K562 (cell line): ENCODE measurements around the gene SYT13. TPM values are rescaled to one million over a fixed set of nuclear protein-coding genes. Genes with fewer than 3 reads are reported as not detected.

Source experiments
- ATAC-seq: fragments of 200-7000 bp; cut with Tn5 transposase; 3 replicates; pipeline ENCODE4 v1.9.1; 2020; ENCODE audit warnings: moderate library complexity
- BruUV-seq: library from RNA; stranded (reverse); fragments of 400-500 nt; replicated peaks from 2 replicates; lab custom pipeline; 2021; lab: Mats Ljungman, UMichigan
- CTCF ChIA-PET: fragments of 300-600 bp; formaldehyde crosslinking; extraction: SDS; loops from one replicate; lab custom pipeline; 2021; ENCODE audit warnings: low intra/inter-chr PET ratio; lab: Yijun Ruan, JAX
- POLR2A ChIA-PET: fragments of 300-600, 350-650 bp; sonication (Branson Sonifier 250); formaldehyde crosslinking; extraction: SDS; loops from one replicate; lab custom pipeline; 2021; ENCODE audit warnings: antibody characterized with exemption, inconsistent platforms; lab: Yijun Ruan, JAX
- DNase-seq, 4 experiments: peaks; one replicate each; pipeline versions ENCODE4 v3.0.0 to v3.0.0-alpha.2; 2011 to 2018; ENCODE audit warnings: low spot score in 3 of 4, mixed read lengths in 3 of 4; ENCODE audit errors: extremely low read depth in 1 of 4
- FAIRE-seq: peaks from 2 replicates; lab custom pipeline; 2011; peaks lifted over from hg19 to GRCh38; lab: Jason Lieb, UNC
- H2AFZ ChIP-seq: 2 replicates; pipeline ENCODE4 v1.6.0; 2011; ENCODE audit warnings: low read depth, low read length, control low read depth, inconsistent platforms
- H3K27ac ChIP-seq: fragments of 200-600 bp; 3 replicates; pipeline ENCODE4 v1.8.0; 2011; ENCODE audit warnings: low read depth, mild to moderate bottlenecking, control low read depth, inconsistent platforms, low read length, moderate library complexity, mixed read lengths; ENCODE audit errors: extremely low read depth
- H3K27me3 ChIP-seq, 2 experiments: fragments of 300-600 bp in 1 of 2; 2 replicates in 1 of 2; 3 replicates in 1 of 2; pipeline versions ENCODE4 v1.6.0 to v1.8.0; 2011; ENCODE audit warnings: inconsistent platforms in 2 of 2, low read length in 2 of 2, mild to moderate bottlenecking in 1 of 2, mixed read lengths in 1 of 2, moderate library complexity in 1 of 2; ENCODE audit not compliant: control insufficient read depth in 2 of 2, insufficient read depth in 2 of 2
- H3K36me3 ChIP-seq: fragments of 300-600 bp; 3 replicates; pipeline ENCODE4 v1.8.0; 2011; ENCODE audit warnings: mild to moderate bottlenecking, low read length, inconsistent platforms; ENCODE audit not compliant: control insufficient read depth, insufficient read depth
- H3K4me1 ChIP-seq, 2 experiments: fragments of 200-600 bp in 1 of 2; replicated peaks in 1 of 2; 2 replicates in 1 of 2; 3 replicates in 1 of 2; pipeline versions ENCODE4 v1.5.1 to v1.8.0; 2011; ENCODE audit warnings: inconsistent platforms in 2 of 2, low read length in 2 of 2, mild to moderate bottlenecking in 1 of 2, mixed read lengths in 1 of 2, moderate library complexity in 1 of 2; ENCODE audit not compliant: control insufficient read depth in 2 of 2, insufficient read depth in 2 of 2
- H3K4me2 ChIP-seq: 2 replicates; pipeline ENCODE4 v1.6.1; 2011; ENCODE audit warnings: low read length, control low read depth, inconsistent platforms, mixed read lengths; ENCODE audit not compliant: insufficient read depth
- H3K4me3 ChIP-seq: fragments of 200-600 bp; sonication (generic), shearing (Covaris generic); 2 replicates; pipeline ENCODE4 v1.5.1; 2016; ENCODE audit warnings: control low read depth, inconsistent platforms
- H3K79me2 ChIP-seq: fragments of 200-600 bp; 3 replicates; pipeline ENCODE4 v1.8.0; 2011; ENCODE audit warnings: low read length, inconsistent platforms; ENCODE audit not compliant: control insufficient read depth, insufficient read depth
- H3K9ac ChIP-seq, 2 experiments: 2 replicates each; pipeline versions ENCODE4 v1.6.0 to v1.6.1; 2011; ENCODE audit warnings: low read depth in 2 of 2, low read length in 2 of 2, control low read depth in 1 of 2, inconsistent platforms in 1 of 2, mild to moderate bottlenecking in 1 of 2, mixed read lengths in 1 of 2; ENCODE audit not compliant: insufficient read depth in 1 of 2
- H3K9me1 ChIP-seq: one replicate; pipeline ENCODE4 v1.6.0; 2011; ENCODE audit warnings: inconsistent platforms, mild to moderate bottlenecking, low read length, moderate library complexity; ENCODE audit not compliant: control insufficient read depth, insufficient read depth
- H3K9me3 ChIP-seq: replicated peaks from 2 replicates; pipeline ENCODE4 v1.5.1; 2011; ENCODE audit warnings: low read depth, low read length, inconsistent platforms; ENCODE audit not compliant: control insufficient read depth, insufficient read depth
- H4K20me1 ChIP-seq: replicated peaks from 2 replicates; pipeline ENCODE4 v1.6.1; 2011; ENCODE audit warnings: low read length, inconsistent platforms, mixed read lengths; ENCODE audit not compliant: control insufficient read depth, insufficient read depth
- ASH1L ChIP-seq: fragments of 450-650 bp; IDR thresholded peaks from 2 replicates; pipeline ENCODE4 v1.6.1; 2018; ENCODE audit warnings: borderline replicate concordance, mild to moderate bottlenecking, low read depth; ENCODE audit not compliant: partially characterized antibody
- KHSRP ChIP-seq: fragments of 450-650 bp; IDR thresholded peaks from 2 replicates; pipeline ENCODE4 v1.6.1; 2017
- RERE ChIP-seq: sonication (generic); formaldehyde crosslinking; IDR thresholded peaks from 2 replicates; pipeline ENCODE4 v1.8.0; 2023; ENCODE audit warnings: missing genetic modification reagents, mild to moderate bottlenecking, borderline replicate concordance
- WGBS: fragments of 100-300 bp; shearing (Covaris generic); methylation state at CpG from one replicate; pipeline ENCODE4 v1.1.6; 2016; ENCODE audit warnings: low coverage, mixed read lengths; ENCODE audit not compliant: insufficient coverage; ENCODE audit errors: missing lambda C conversion rate; 5-methylcytosine and 5-hydroxymethylcytosine counted together
- in situ Hi-C: fragments of 300-500 bp; cut with MboI; formaldehyde crosslinking; loops from 4 replicates; pipeline ENCODE4 v1.15.0; 2018; ENCODE audit warnings: inconsistent platforms, mixed read lengths
- intact Hi-C: fragments of 100-400 bp; cut with micrococcal nuclease; formaldehyde crosslinking; loops from 2 replicates; pipeline ENCODE4 v1.14.2; 2022
- polyA plus RNA-seq, 8 experiments: library from polyadenylated mRNA; depleted of rRNA in 4 of 8; stranded (reverse) in 5 of 8; unstranded in 3 of 8; fragments of >200 nt; fragmentation: Nextera tagmentation in 2 of 8; fragmentation: Illumina TruSeq in 1 of 8; extraction: Ambion mirVana in 2 of 8; extraction: Trizol in 1 of 8; gene quantifications; 2 replicates each; pipeline versions ENCODE4 v1.2.1 to v1.2.3, GENCODE V29; 2011 to 2014; ENCODE audit warnings: inconsistent platforms in 1 of 8, missing spikeins in 1 of 8
- total RNA-seq, 7 experiments: library from RNA; depleted of rRNA in 6 of 7; stranded (reverse); fragments of >200 nt in 6 of 7; fragmentation: Illumina TruSeq in 2 of 7; extraction: Trizol in 2 of 7; gene quantifications; 2 replicates each; pipeline versions ENCODE4 v1.2.1 to v1.2.3, GENCODE V29; 2011 to 2021; ENCODE audit warnings: low replicate concordance in 1 of 7

The SYT13 gene
- total and polyA plus RNA-seq, 9 of the 15 experiments (the other 6 are each of a cell fraction or from before 2014, with no cell fraction given) = under 0.01 to 0.13 (median 0.08) TPM; not detected in 2

GRCh38 chr11:45193695-45194094 lies 92.4 kb downstream of the SYT13 start:
- H3K27ac ChIP-seq = no peak overlapping the region
- no peaks in the 10 kb centered on the region for H3K9me3 ChIP-seq
- H4K20me1 ChIP-seq = no peaks in the 10 kb centered on the region
- ChIA-PET POLR2A (no interaction called here), CTCF (no interaction called here)
- H3K79me2 ChIP-seq = no peaks in the 10 kb centered on the region
- no peak overlapping the region for H2AFZ ChIP-seq
- no peak overlapping the region for H3K9ac ChIP-seq
- peaks cover 0 to 16% of the 10 kb centered on the region in 2 experiments; a peak in 3 of 5 replicates for H3K27me3 ChIP-seq
- no peaks in the 10 kb centered on the region for H3K4me1 ChIP-seq
- FAIRE-seq (no peak), ATAC-seq (no peak), DNase-seq (no peak)
- in situ Hi-C loops = no loop called here
- H3K4me3 ChIP-seq = no peak overlapping the region
- no peak overlapping the region for H3K4me2 ChIP-seq
- TF ChIP-seq KHSRP (no peak), RERE (CRISPR knock-in tag) (no peak), ASH1L (no peak)
- intact Hi-C loops = no loop called here
- no peaks in the 10 kb centered on the region for H3K36me3 ChIP-seq
- WGBS = 12% methylated on average over 6 of the region's 6 CpGs
- H3K9me1 ChIP-seq = no peaks in the 10 kb centered on the region
- no TSS peak for BruUV-seq

Other genes starting within 250 kb of the SYT13 start
- 0.14 and 0.41 TPM in 2 replicates for gene PRDM11, start 139.7 kb downstream of the SYT13 start, total RNA-seq (2014; rRNA removed)
- gene PRDM11, start 139.7 kb downstream of the SYT13 start, total RNA-seq (2014; rRNA removed; fragmentation: Illumina TruSeq; extraction: Trizol) = 0.13 and 0.22 TPM in 2 replicates
- gene PRDM11, start 139.7 kb downstream of the SYT13 start, total RNA-seq (2015; rRNA removed; fragmentation: Illumina TruSeq; extraction: Trizol) = 0.36 and 0.53 TPM in 2 replicates
- gene PRDM11, start 139.7 kb downstream of the SYT13 start, total RNA-seq (2021) = 0.78 and 1.1 TPM in 2 replicates
- 0.29 and 0.50 TPM in 2 replicates for gene PRDM11, start 139.7 kb downstream of the SYT13 start, polyA plus RNA-seq (2011; rRNA removed)
- 0.57 and 0.74 TPM in 2 replicates for gene PRDM11, start 139.7 kb downstream of the SYT13 start, polyA plus RNA-seq (2014; fragmentation: Illumina TruSeq; extraction: Trizol)
- under 1 TPM; 0.01 to 0.03 TPM for gene PRDM11, start 139.7 kb downstream of the SYT13 start, polyA plus RNA-seq (2014; fragmentation: Nextera tagmentation; extraction: Ambion mirVana)
- 0.23 and 0.38 TPM in 2 replicates for gene PRDM11, start 139.7 kb downstream of the SYT13 start, polyA plus RNA-seq (2014; rRNA removed)